Measurements from ENCODE around the gene FUCA2.

FUCA2 gene

DNA sequence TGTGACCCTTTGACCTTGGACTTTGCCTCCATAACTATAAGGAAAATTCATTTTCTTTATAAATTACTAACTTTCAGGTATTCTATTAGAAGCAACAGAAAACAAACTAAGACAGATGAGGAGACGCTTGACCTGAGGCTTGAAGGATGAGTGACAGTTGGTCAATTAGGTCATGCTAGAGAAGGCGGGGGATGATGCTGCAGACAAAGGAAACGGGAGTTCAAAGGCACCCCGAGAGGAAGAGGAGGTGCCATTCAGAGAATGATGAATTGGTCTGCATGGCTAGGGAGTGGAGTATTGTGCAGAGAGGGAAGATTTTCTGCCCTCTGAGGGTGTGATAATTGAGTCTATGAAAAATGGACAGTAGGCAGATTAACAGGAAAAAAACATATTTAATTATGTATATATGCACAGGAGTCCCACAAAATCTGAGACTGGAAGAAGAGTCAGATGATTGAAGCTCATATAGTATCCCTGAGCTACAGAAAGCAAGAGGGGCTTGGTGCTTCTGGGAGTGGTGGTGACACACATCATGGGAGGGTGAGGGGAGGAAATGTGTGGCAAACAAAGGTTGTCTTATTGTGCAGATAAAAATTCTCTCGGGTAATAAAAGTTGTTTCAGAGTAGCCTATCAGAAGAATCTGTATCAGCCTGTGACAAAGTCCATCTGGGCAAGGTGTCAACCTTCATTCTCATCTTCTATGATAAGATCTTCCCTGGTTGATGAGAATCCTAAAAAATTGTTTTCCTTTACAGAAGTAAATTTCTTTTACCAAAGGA lies 20.4 kb upstream of the FUCA2 start:
- no peak overlapping the region for H3K27ac Mint-ChIP-seq
- no peak overlapping the region for H3K4me3 Mint-ChIP-seq
- no peaks in the 10 kb centered on the region for H3K9me3 Mint-ChIP-seq
- no peaks in the 10 kb centered on the region for H3K4me1 Mint-ChIP-seq
- no peaks in the 10 kb centered on the region for H3K36me3 Mint-ChIP-seq (ENCODE audit: low read depth)
- peaks cover 19% of the 10 kb centered on the region for H3K27me3 Mint-ChIP-seq (ENCODE audit: low read depth)
- TF ChIP-seq, protein P1, sequence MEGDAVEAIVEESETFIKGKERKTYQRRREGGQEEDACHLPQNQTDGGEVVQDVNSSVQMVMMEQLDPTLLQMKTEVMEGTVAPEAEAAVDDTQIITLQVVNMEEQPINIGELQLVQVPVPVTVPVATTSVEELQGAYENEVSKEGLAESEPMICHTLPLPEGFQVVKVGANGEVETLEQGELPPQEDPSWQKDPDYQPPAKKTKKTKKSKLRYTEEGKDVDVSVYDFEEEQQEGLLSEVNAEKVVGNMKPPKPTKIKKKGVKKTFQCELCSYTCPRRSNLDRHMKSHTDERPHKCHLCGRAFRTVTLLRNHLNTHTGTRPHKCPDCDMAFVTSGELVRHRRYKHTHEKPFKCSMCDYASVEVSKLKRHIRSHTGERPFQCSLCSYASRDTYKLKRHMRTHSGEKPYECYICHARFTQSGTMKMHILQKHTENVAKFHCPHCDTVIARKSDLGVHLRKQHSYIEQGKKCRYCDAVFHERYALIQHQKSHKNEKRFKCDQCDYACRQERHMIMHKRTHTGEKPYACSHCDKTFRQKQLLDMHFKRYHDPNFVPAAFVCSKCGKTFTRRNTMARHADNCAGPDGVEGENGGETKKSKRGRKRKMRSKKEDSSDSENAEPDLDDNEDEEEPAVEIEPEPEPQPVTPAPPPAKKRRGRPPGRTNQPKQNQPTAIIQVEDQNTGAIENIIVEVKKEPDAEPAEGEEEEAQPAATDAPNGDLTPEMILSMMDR (IDR thresholded peaks at IDR 0.05; ENCODE audit: unreplicated experiment in 3 of 3): no peak

DNA sequence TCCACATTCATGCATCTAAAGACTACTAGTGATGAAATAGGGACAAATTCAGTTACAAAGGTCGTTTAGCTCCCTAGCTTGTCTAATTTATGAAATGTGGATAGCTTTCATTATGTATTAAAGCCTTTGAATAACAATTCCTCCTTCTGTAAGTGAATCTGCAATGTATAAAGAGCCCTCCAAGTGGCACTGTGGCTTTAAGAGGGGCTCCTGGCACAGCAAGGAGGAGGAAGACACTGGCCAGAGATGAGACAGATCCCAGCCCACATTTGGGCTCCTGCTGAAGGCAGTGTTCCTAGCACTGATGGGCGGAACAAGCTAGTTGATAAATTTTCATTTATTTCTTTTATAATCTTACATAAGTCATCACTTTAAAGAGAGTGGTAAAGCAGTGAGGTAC lies 17.6 kb upstream of the FUCA2 start:
- no peaks in the 10 kb centered on the region for H3K9me3 Mint-ChIP-seq
- H3K36me3 Mint-ChIP-seq (ENCODE audit: low read depth): no peaks in the 10 kb centered on the region
- no peaks in the 10 kb centered on the region for H3K27me3 Mint-ChIP-seq (ENCODE audit: low read depth)
- H3K4me1 Mint-ChIP-seq: no peaks in the 10 kb centered on the region
- no peak overlapping the region for H3K27ac Mint-ChIP-seq
- no peak overlapping the region for H3K4me3 Mint-ChIP-seq
- TF ChIP-seq, protein P1 (IDR thresholded peaks at IDR 0.05; ENCODE audit: unreplicated experiment in 3 of 3): peak in 2 of 3 experiments; percentile 11 to 18

DNA sequence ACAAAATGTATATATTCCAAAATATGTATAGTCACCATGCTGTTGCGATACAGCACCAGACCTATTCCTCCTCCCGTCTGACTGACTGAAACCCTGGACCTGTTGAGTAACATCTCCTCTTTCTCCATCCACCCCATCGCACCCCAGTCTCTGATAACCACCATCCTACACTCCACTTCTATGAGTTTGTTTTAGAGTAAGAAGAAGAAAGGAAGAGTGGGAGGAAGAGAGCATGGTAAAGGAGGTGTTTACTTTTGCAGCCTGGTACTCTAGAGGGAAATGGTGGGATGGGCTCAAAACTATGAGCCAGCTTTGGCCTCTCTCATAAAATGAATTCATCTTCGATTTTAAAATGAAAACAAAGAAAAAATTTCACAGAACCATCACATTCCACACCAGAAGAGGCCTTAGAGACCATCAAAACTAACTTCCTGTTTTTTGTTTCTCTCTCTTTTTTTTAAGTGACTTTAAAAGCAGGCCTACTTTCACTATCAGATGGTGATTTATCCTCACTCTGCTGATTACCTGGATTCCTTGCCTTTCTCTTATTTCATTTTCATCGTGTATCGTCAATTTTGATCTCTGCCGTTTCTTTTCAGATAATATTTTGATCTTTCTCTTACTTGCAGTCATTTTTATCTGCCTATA lies 16.8 kb upstream of the FUCA2 start:
- Mint-ChIP-seq H3K27me3 (ENCODE audit: low read depth) (no peaks in the 10 kb centered on the region), H3K36me3 (ENCODE audit: low read depth) (no peaks in the 10 kb centered on the region), H3K9me3 (no peaks in the 10 kb centered on the region), H3K4me3 (no peak overlapping the region), H3K4me1 (no peaks in the 10 kb centered on the region), H3K27ac (no peak overlapping the region)
- TF ChIP-seq, protein P1 (IDR thresholded peaks at IDR 0.05; ENCODE audit: unreplicated experiment in 3 of 3): no peak

DNA sequence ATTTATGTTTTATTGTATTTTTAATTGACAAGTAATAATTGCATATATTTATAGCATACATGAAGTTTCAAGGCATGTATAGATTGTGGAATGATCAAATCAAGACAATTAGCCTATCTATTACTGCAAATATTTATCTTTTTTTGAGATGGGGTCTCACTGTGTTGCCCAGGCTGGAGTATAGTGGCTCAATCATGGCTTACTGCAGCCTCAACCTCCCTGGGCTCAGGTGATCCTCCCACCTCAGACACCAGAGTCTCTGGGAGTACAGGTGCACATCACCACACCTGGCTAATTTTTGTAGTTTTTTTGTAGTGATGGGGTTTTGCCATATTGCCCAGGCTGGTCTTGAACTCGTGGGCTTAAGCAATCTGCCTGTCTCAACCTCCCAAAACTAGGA lies 16.2 kb upstream of the FUCA2 start:
- TF ChIP-seq, protein P1 (IDR thresholded peaks at IDR 0.05; ENCODE audit: unreplicated experiment in 3 of 3): no peak
- H3K36me3 Mint-ChIP-seq (ENCODE audit: low read depth): no peaks in the 10 kb centered on the region

DNA sequence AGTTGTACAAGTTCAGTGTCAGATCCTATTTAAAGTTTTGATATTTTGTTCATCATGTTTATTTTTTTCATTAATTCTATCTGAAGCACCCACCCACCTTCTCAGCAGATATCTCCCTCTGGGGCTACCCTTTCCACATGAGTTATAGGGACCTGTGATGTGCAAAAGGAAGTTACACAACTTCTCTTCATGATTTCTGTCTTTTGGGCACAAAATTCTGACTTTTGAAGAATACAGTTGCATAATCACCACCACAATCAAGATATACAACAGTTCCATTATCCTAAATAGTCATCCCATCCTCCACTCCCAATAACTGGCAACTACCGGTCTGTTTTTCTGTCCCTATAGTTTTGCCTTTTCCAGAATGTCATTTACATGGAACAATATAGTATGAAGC lies 13.8 kb upstream of the FUCA2 start:
- H3K9me3 Mint-ChIP-seq: no peaks in the 10 kb centered on the region
- H3K27ac Mint-ChIP-seq: no peak overlapping the region
- H3K4me3 Mint-ChIP-seq: no peak overlapping the region
- TF ChIP-seq, protein P1 (IDR thresholded peaks at IDR 0.05; ENCODE audit: unreplicated experiment in 3 of 3): no peak
- no peaks in the 10 kb centered on the region for H3K36me3 Mint-ChIP-seq (ENCODE audit: low read depth)
- H3K27me3 Mint-ChIP-seq (ENCODE audit: low read depth): no peaks in the 10 kb centered on the region
- H3K4me1 Mint-ChIP-seq: no peaks in the 10 kb centered on the region

More for the DNA sequence above, 16.2 kb upstream of the FUCA2 start:
- Mint-ChIP-seq H3K4me1 (no peaks in the 10 kb centered on the region), H3K9me3 (no peaks in the 10 kb centered on the region), H3K27me3 (ENCODE audit: low read depth) (no peaks in the 10 kb centered on the region), H3K27ac (no peak overlapping the region), H3K4me3 (no peak overlapping the region)

All from nephron (organoid).